Frontal cortex (tissue), 4 donors: ENCODE measurements around the gene EXOC4. TPM values are rescaled to one million over a fixed set of nuclear protein-coding genes. Genes with fewer than 3 reads are reported as not detected.
"Not testable (repeated sequence)": the region's sequence is repeated elsewhere in the genome, so short reads cannot be mapped to it uniquely, and the experiment has no call there.

Experiments used
- DNase-seq, 2 donors: peaks; one replicate each; pipeline ENCODE4 v3.0.0; 2012; ENCODE audit warnings: low spot score in 2 of 2
- FAIRE-seq: peaks from 2 replicates; lab custom pipeline; 2012; peaks lifted over from hg19 to GRCh38; lab: Jason Lieb, UNC
- total RNA-seq: library from RNA; depleted of rRNA; stranded (reverse); fragments of >200 nt; gene quantifications from one replicate; pipeline ENCODE4 v1.2.3, GENCODE V29; 2014
- donor health status: control.
- donor health status: control.
- donor health status: control.

Gene EXOC4
- total RNA-seq, 1 donor from 2014 or later: 286 TPM

GRCh38 chr7:133309333-133309732 lies 56.5 kb downstream of the EXOC4 start:
- DNase-seq (no peak), FAIRE-seq (no peak)

- DNase-seq (no peak), FAIRE-seq (no peak)
These were observed 57.5 kb downstream of the EXOC4 start for GRCh38 chr7:133310232-133310862.

GRCh38 chr7:133313575-133313974 lies 60.7 kb downstream of the EXOC4 start:
- no peak for DNase-seq
- FAIRE-seq: no peak

GRCh38 chr7:133314084-133314483 lies 61.2 kb downstream of the EXOC4 start:
- no peak for DNase-seq
- FAIRE-seq: no peak

GRCh38 chr7:133315332-133316040 lies 62.6 kb downstream of the EXOC4 start:
- DNase-seq: no peak

GRCh38 chr7:133319842-133320241 lies 67.0 kb downstream of the EXOC4 start:
- FAIRE-seq (no peak), DNase-seq (no peak)

More at GRCh38 chr7:133315332-133316040, 62.6 kb downstream of the EXOC4 start:
- no peak for FAIRE-seq

GRCh38 chr7:133320891-133321290 lies 68.0 kb downstream of the EXOC4 start:
- DNase-seq: no peak
- no peak for FAIRE-seq

- not testable (repeated sequence) for DNase-seq, FAIRE-seq
These were observed 68.5 kb downstream of the EXOC4 start for GRCh38 chr7:133321366-133321765.

GRCh38 chr7:133326745-133327144 lies 73.9 kb downstream of the EXOC4 start:
- FAIRE-seq: not testable (repeated sequence)

GRCh38 chr7:133328021-133328420 lies 75.1 kb downstream of the EXOC4 start:
- FAIRE-seq, DNase-seq: not testable (repeated sequence)

More at GRCh38 chr7:133326745-133327144, 73.9 kb downstream of the EXOC4 start:
- not testable (repeated sequence) for DNase-seq

- no peak for FAIRE-seq
These were observed 77.2 kb downstream of the EXOC4 start for GRCh38 chr7:133330085-133330484.

GRCh38 chr7:133331861-133332260 lies 79.0 kb downstream of the EXOC4 start:
- FAIRE-seq (no peak), DNase-seq (peak in 1 of 2 donors; percentile 13)

More at GRCh38 chr7:133330085-133330484, 77.2 kb downstream of the EXOC4 start:
- DNase-seq: no peak

GRCh38 chr7:133339772-133340171 lies 86.9 kb downstream of the EXOC4 start:
- no peak for FAIRE-seq
- DNase-seq: no peak

- FAIRE-seq: no peak
- DNase-seq: no peak
These were observed 91.4 kb downstream of the EXOC4 start for GRCh38 chr7:133344275-133344674.

GRCh38 chr7:133345690-133346421 lies 93.0 kb downstream of the EXOC4 start:
- DNase-seq: no peak
- FAIRE-seq: no peak

- DNase-seq: no peak
- FAIRE-seq: no peak
These were observed 95.4 kb downstream of the EXOC4 start for GRCh38 chr7:133348250-133348649.

GRCh38 chr7:133349101-133349500 lies 96.2 kb downstream of the EXOC4 start:
- FAIRE-seq: no peak
- DNase-seq: no peak

GRCh38 chr7:133352430-133352829 lies 99.6 kb downstream of the EXOC4 start:
- no peak for FAIRE-seq

GRCh38 chr7:133353775-133354174 lies 100.9 kb downstream of the EXOC4 start:
- peak; percentile 54 for FAIRE-seq

More at GRCh38 chr7:133352430-133352829, 99.6 kb downstream of the EXOC4 start:
- no peak for DNase-seq

GRCh38 chr7:133354546-133355324 lies 101.9 kb downstream of the EXOC4 start:
- DNase-seq (no peak), FAIRE-seq (no peak)

More at GRCh38 chr7:133353775-133354174, 100.9 kb downstream of the EXOC4 start:
- DNase-seq: no peak
